Neuronal stem cell (in vitro differentiated cells): Measurements from ENCODE around the gene KLC3.

Source experiments
- DNase-seq: peaks from one replicate; pipeline ENCODE4 v3.0.0-alpha.2; 2013; ENCODE audit warnings: low spot score
- H2AFZ ChIP-seq: one replicate; pipeline ENCODE4 v1.6.1; 2013; ENCODE audit warnings: mild to moderate bottlenecking, low read length, inconsistent platforms
- H2AK5ac ChIP-seq: 2 replicates; pipeline ENCODE4 v1.6.1; 2013; ENCODE audit warnings: low read depth, mild to moderate bottlenecking, inconsistent platforms, low read length, moderate library complexity, mixed read lengths
- H2BK120ac ChIP-seq: 2 replicates; pipeline ENCODE4 v1.6.1; 2013; ENCODE audit warnings: low read depth, mild to moderate bottlenecking, inconsistent platforms, low read length, moderate library complexity, mixed read lengths
- H2BK12ac ChIP-seq: one replicate; pipeline ENCODE4 v1.6.1; 2013; ENCODE audit warnings: low read length, inconsistent platforms
- H2BK15ac ChIP-seq: 2 replicates; pipeline ENCODE4 v1.6.1; 2013; ENCODE audit warnings: mild to moderate bottlenecking, low read length, inconsistent platforms, mixed read lengths
- H2BK5ac ChIP-seq: one replicate; pipeline ENCODE4 v1.6.1; 2013; ENCODE audit warnings: inconsistent platforms, mild to moderate bottlenecking, low read length, moderate library complexity
- H3K14ac ChIP-seq: one replicate; pipeline ENCODE4 v1.6.1; 2013; ENCODE audit warnings: low read length, inconsistent platforms
- H3K18ac ChIP-seq: 2 replicates; pipeline ENCODE4 v1.6.1; 2013; ENCODE audit warnings: low read length, inconsistent platforms
- H3K23ac ChIP-seq: 2 replicates; pipeline ENCODE4 v1.6.1; 2013; ENCODE audit warnings: low read depth, mild to moderate bottlenecking, mixed read lengths, low read length, inconsistent platforms; ENCODE audit not compliant: poor library complexity
- H3K27ac ChIP-seq: replicated peaks from 3 replicates; pipeline ENCODE4 v1.5.1; 2013; ENCODE audit warnings: low read length, inconsistent platforms
- H3K27me3 ChIP-seq, 3 experiments: 2 replicates each; pipeline ENCODE4 v1.6.1; 2013; ENCODE audit warnings: low read length in 3 of 3, mild to moderate bottlenecking in 2 of 3, inconsistent platforms in 1 of 3, low read depth in 1 of 3, mixed read lengths in 1 of 3, moderate library complexity in 1 of 3; ENCODE audit not compliant: control insufficient read depth in 3 of 3, insufficient read depth in 3 of 3
- H3K36me3 ChIP-seq, 2 donors: replicated peaks in 1 of 2; 2 replicates each; pipeline ENCODE4 v1.6.1; 2013; ENCODE audit warnings: low read length in 2 of 2; ENCODE audit not compliant: control insufficient read depth in 2 of 2, insufficient read depth in 2 of 2
- H3K4ac ChIP-seq: 2 replicates; pipeline ENCODE4 v1.6.1; 2013; ENCODE audit warnings: inconsistent platforms, mild to moderate bottlenecking, low read length, moderate library complexity
- H3K4me1 ChIP-seq, 2 donors: 1 replicate in 1 of 2; 2 replicates in 1 of 2; pipeline ENCODE4 v1.6.1; 2013; ENCODE audit warnings: low read length in 2 of 2, low read depth in 1 of 2; ENCODE audit not compliant: control insufficient read depth in 2 of 2, insufficient read depth in 1 of 2
- H3K4me2 ChIP-seq: one replicate; pipeline ENCODE4 v1.6.1; 2013; ENCODE audit warnings: mild to moderate bottlenecking, low read length, inconsistent platforms; ENCODE audit not compliant: insufficient read depth, poor library complexity, severe bottlenecking
- H3K4me3 ChIP-seq, 2 donors: 2 replicates each; pipeline ENCODE4 v1.5.1; 2013; ENCODE audit warnings: low read length in 2 of 2, mild to moderate bottlenecking in 2 of 2, inconsistent platforms in 1 of 2, moderate library complexity in 1 of 2
- H3K79me1 ChIP-seq: one replicate; pipeline ENCODE4 v1.6.1; 2013; ENCODE audit warnings: low read depth, mild to moderate bottlenecking, inconsistent platforms, low read length, moderate library complexity
- H3K9ac ChIP-seq: one replicate; pipeline ENCODE4 v1.6.1; 2013; ENCODE audit warnings: mild to moderate bottlenecking, low read depth, low read length, inconsistent platforms; ENCODE audit not compliant: poor library complexity
- H3K9me3 ChIP-seq, 2 donors: replicated peaks in 1 of 2; 2 replicates each; pipeline versions ENCODE3 to v1.6.1; 2013; ENCODE audit warnings: low read length in 2 of 2, mild to moderate bottlenecking in 2 of 2, inconsistent platforms in 1 of 2, low read depth in 1 of 2, mixed read lengths in 1 of 2, moderate library complexity in 1 of 2; ENCODE audit not compliant: control insufficient read depth in 2 of 2, insufficient read depth in 1 of 2
- H4K8ac ChIP-seq: one replicate; pipeline ENCODE4 v1.6.1; 2013; ENCODE audit warnings: low read depth, mild to moderate bottlenecking, inconsistent platforms, low read length, moderate library complexity
- H4K91ac ChIP-seq: one replicate; pipeline ENCODE4 v1.6.1; 2013; ENCODE audit warnings: low read length, low read depth, mild to moderate bottlenecking, inconsistent platforms; ENCODE audit not compliant: poor library complexity
- WGBS, 2 donors: extraction: QIAGEN DNeasy Blood & Tissue Kit; methylation state at CpG; one replicate each; pipeline ENCODE4 v1.1.7; 2013; ENCODE audit warnings: missing lambda C conversion rate in 2 of 2, mixed read lengths in 1 of 2; ENCODE audit not compliant: insufficient read length in 2 of 2, insufficient replicate concordance in 1 of 2; ENCODE audit errors: extremely low coverage in 2 of 2; 5-methylcytosine and 5-hydroxymethylcytosine counted together

KLC3 gene

DNA sequence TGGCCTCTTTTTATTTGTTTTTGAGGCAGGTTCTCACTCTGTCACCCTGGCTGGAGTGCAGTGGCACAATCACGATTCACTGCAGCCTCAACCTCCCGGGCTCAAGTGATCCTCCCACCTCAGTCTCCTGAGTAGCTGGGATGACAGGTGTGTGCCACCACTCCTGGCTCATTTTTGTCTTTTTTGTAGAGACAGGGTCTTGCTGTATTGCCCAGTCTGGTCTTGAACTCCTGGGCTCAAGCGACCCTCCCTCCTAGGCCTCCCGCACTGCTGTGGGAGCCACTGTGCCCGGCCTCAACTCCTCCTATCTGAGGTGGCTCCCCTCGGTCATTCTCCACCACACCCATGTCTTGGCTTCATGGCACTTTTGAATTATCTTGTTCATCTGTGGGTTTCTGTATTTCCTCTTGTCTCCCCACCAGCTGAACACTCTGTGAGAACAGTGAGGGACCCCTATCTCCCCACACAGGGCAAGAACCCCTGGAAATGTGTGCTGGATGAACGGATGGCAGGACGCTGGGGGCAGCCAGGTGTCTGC lies 25.8 kb upstream of the KLC3 start:
- H2AFZ ChIP-seq = no peak overlapping the region
- no peak overlapping the region for H3K18ac ChIP-seq
- no peak overlapping the region for H2BK120ac ChIP-seq
- no peak overlapping the region for H3K23ac ChIP-seq
- H3K9ac ChIP-seq = no peak overlapping the region
- no peaks in the 10 kb centered on the region for H3K36me3 ChIP-seq
- peak overlapping the region; percentile 66 for H2BK5ac ChIP-seq
- H4K91ac ChIP-seq = no peak overlapping the region
- H2AK5ac ChIP-seq = no peak overlapping the region
- H3K4ac ChIP-seq = no peak overlapping the region
- H3K79me1 ChIP-seq = no peaks in the 10 kb centered on the region
- H3K27ac ChIP-seq = no peak overlapping the region
- no peak overlapping the region for H3K4me2 ChIP-seq
- no peak overlapping the region for H2BK15ac ChIP-seq
- H3K9me3 ChIP-seq = no peaks in the 10 kb centered on the region
- no peak for DNase-seq
- H3K4me3 ChIP-seq = no peak overlapping the region
- no peaks in the 10 kb centered on the region for H3K4me1 ChIP-seq
- H4K8ac ChIP-seq = no peak overlapping the region
- no peak overlapping the region for H2BK12ac ChIP-seq
- H3K27me3 ChIP-seq = peaks cover 0 to 19% (median 10%) of the 10 kb centered on the region in 3 experiments
- no CpG with 5 or more reads among the region's 8 CpGs for WGBS, 2 donors
- no peak overlapping the region for H3K14ac ChIP-seq

DNA sequence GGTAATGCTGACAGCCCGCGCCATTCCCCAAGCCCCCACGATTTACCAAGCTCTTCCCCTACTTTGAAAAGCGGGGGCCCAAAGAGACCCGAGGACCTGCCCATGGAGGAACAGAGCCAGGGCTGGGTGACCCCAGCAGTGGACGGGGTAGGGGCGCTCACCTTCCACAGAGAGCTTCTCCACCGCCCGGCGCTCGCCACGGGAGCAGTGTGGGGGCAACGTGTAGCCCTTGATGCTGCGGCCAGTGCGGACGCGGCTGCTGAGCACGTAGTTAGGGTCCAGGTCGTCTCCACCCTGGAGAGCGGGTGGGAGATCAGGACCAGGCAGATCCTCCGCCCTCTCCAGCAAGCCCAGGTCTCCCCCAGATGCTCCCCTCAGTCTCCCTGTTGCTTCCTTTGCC lies 25.2 kb upstream of the KLC3 start:
- no peak for DNase-seq
- H3K9me3 ChIP-seq = no peaks in the 10 kb centered on the region
- H4K8ac ChIP-seq = peak overlapping the region; percentile 43
- H2AK5ac ChIP-seq = peak overlapping the region; percentile 97
- H3K4me3 ChIP-seq = no peak overlapping the region
- H2BK12ac ChIP-seq = peak overlapping the region; percentile 41
- H3K27ac ChIP-seq = no peak overlapping the region
- WGBS, 2 donors = no CpG with 5 or more reads among the region's 21 CpGs
- H3K79me1 ChIP-seq = no peaks in the 10 kb centered on the region
- peak overlapping the region; percentile 66 for H2BK5ac ChIP-seq
- no peaks in the 10 kb centered on the region for H3K36me3 ChIP-seq
- H2BK15ac ChIP-seq = peak overlapping the region; percentile 67
- peaks cover 0 to 19% (median 10%) of the 10 kb centered on the region in 3 experiments for H3K27me3 ChIP-seq
- no peaks in the 10 kb centered on the region for H3K4me1 ChIP-seq
- no peak overlapping the region for H2BK120ac ChIP-seq
- no peak overlapping the region for H3K4me2 ChIP-seq
- H3K9ac ChIP-seq = no peak overlapping the region
- H3K23ac ChIP-seq = peak overlapping the region; percentile 20
- H3K18ac ChIP-seq = peak overlapping the region; percentile 76
- peak overlapping the region; percentile 38 for H3K14ac ChIP-seq
- H4K91ac ChIP-seq = no peak overlapping the region
- no peak overlapping the region for H2AFZ ChIP-seq
- H3K4ac ChIP-seq = no peak overlapping the region

DNA sequence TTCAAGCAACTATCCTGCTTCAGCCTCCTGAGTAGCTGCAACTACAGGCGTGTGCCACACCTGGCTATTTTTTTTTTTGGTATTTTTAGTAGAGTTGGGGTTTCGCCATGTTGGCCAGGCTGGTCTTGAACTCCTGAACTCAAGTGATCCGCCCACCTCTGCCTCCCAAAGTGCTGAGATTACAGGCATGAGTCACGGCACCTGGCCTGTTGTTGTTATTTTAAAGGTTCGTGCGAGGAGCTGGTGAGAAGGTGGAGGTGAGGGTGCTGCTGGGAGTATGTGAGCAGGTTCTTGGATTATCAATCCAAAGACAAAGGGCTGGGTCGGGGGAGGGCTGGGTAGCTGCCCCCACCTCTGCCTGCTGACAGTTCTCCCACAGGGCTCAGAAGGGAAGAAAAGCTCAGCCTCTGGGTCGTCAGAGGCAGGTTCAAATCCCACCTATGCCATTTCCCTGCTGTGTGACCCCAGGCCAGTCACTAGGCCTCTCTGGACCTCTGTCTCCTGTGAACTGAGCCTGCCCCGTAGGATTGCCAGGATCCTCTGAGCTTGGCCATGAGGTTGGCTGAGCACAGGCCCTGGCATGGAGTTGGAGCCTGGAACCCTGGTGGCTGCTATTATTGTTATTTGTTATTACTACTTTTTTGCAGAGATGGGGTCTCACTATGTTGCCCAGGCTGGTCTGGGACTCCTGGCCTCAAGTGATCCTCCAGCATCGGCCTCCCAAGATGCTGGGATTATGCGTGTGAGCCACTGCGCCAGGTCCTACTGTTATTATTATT lies 19.4 kb upstream of the KLC3 start:
- H2AK5ac ChIP-seq = no peak overlapping the region
- DNase-seq = no peak
- no peak overlapping the region for H3K4me2 ChIP-seq
- H3K18ac ChIP-seq = no peak overlapping the region
- no peak overlapping the region for H3K9ac ChIP-seq
- H4K91ac ChIP-seq = no peak overlapping the region
- no peaks in the 10 kb centered on the region for H3K9me3 ChIP-seq
- H3K23ac ChIP-seq = no peak overlapping the region
- no CpG with 5 or more reads among the region's 12 CpGs for WGBS, 2 donors
- no peak overlapping the region for H3K14ac ChIP-seq
- no peak overlapping the region for H2BK12ac ChIP-seq
- H3K27ac ChIP-seq = no peak overlapping the region
- no peaks in the 10 kb centered on the region for H3K79me1 ChIP-seq
- peak overlapping the region; percentile 9 for H2BK120ac ChIP-seq
- peaks cover 0 to 31% (median 21%) of the 10 kb centered on the region in 3 experiments for H3K27me3 ChIP-seq
- no peak overlapping the region for H2AFZ ChIP-seq
- H3K4ac ChIP-seq = no peak overlapping the region
- peaks cover 13 to 14% of the 10 kb centered on the region in 2 donors for H3K4me1 ChIP-seq
- no peak overlapping the region for H4K8ac ChIP-seq
- no peak overlapping the region for H2BK15ac ChIP-seq
- no peaks in the 10 kb centered on the region for H3K36me3 ChIP-seq
- no peak overlapping the region for H3K4me3 ChIP-seq
- no peak overlapping the region for H2BK5ac ChIP-seq

DNA sequence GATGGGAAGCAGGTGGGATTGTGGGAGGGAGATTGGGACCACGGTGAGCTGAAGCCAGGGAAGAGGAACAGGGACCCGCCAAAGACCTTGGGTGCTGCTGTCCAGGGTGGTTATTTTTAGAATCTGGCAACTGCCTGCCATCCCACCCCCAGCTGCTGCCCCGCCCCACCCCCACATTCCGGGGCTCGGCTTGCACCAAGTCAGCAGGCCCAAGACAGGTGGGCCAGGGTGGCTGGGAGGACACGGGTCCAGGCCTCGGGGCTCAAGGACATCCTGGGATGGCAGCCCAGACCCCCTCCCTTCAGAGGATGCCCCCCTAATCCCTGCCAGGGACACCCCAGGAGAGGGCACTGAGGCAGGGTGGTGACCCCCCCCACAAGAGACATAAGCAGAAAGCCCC lies 18.7 kb upstream of the KLC3 start:
- no peak overlapping the region for H3K9ac ChIP-seq
- no peaks in the 10 kb centered on the region for H3K36me3 ChIP-seq
- H3K4me1 ChIP-seq = peaks cover 13 to 14% of the 10 kb centered on the region in 2 donors
- H4K8ac ChIP-seq = no peak overlapping the region
- no peak overlapping the region for H3K4ac ChIP-seq
- no peak for DNase-seq
- no peaks in the 10 kb centered on the region for H3K9me3 ChIP-seq
- H3K79me1 ChIP-seq = no peaks in the 10 kb centered on the region
- H4K91ac ChIP-seq = no peak overlapping the region
- no peak overlapping the region for H2AK5ac ChIP-seq
- WGBS, 2 donors = no CpG with 5 or more reads among the region's 7 CpGs
- H3K4me3 ChIP-seq = no peak overlapping the region
- peaks cover 0 to 31% (median 21%) of the 10 kb centered on the region in 3 experiments for H3K27me3 ChIP-seq
- H2BK12ac ChIP-seq = no peak overlapping the region
- no peak overlapping the region for H3K14ac ChIP-seq
- no peak overlapping the region for H3K27ac ChIP-seq
- no peak overlapping the region for H3K4me2 ChIP-seq
- H2BK5ac ChIP-seq = no peak overlapping the region
- H3K23ac ChIP-seq = no peak overlapping the region
- H2BK15ac ChIP-seq = no peak overlapping the region
- H2BK120ac ChIP-seq = peak overlapping the region; percentile 9
- no peak overlapping the region for H3K18ac ChIP-seq
- no peak overlapping the region for H2AFZ ChIP-seq
